SU-DHL-6 (cell line): ENCODE data around the gene MYBPC3.

Experiments
- H2AFZ ChIP-seq: fragments of 200-600 bp; sonication (generic); 2 replicates; pipeline ENCODE4 v1.6.1; 2014; ENCODE audit warnings: low read depth, mild to moderate bottlenecking, moderate library complexity, mixed read lengths, antibody characterized with exemption, low read length; ENCODE audit not compliant: severe bottlenecking
- H3F3A ChIP-seq: fragments of 200-600 bp; shearing (Covaris generic); 2 replicates; pipeline ENCODE4 v1.6.0; 2016; ENCODE audit warnings: antibody characterized with exemption, mild to moderate bottlenecking; ENCODE audit not compliant: insufficient read depth
- H3K27ac ChIP-seq: fragments of 200-600 bp; sonication (generic); 2 replicates; pipeline ENCODE4 v1.5.1; 2016; ENCODE audit warnings: low read depth, mild to moderate bottlenecking, low read length, moderate library complexity, mixed read lengths
- H3K27me3 ChIP-seq: fragments of 200-600 bp; sonication (generic), shearing (Covaris generic); 2 replicates; pipeline ENCODE4 v1.6.0; 2014; ENCODE audit warnings: mild to moderate bottlenecking, low read length
- H3K36me3 ChIP-seq: fragments of 200-600 bp; sonication (generic); 2 replicates; pipeline ENCODE4 v1.6.1; 2014; ENCODE audit warnings: mild to moderate bottlenecking, low read length, mixed read lengths
- H3K4me2 ChIP-seq: fragments of 300-600, 200-600 bp; shearing (Covaris generic), sonication (generic); 2 replicates; pipeline ENCODE4 v1.6.0; 2014; ENCODE audit warnings: low read length, low read depth, mild to moderate bottlenecking; ENCODE audit not compliant: poor library complexity, severe bottlenecking
- H3K4me3 ChIP-seq: fragments of 200-600 bp; sonication (generic); 2 replicates; pipeline ENCODE4 v1.5.1; 2014; ENCODE audit warnings: antibody characterized with exemption, low read length, mild to moderate bottlenecking, mixed read lengths; ENCODE audit not compliant: insufficient read depth, poor library complexity, severe bottlenecking
- H3K79me2 ChIP-seq: fragments of 200-600 bp; sonication (generic); 2 replicates; pipeline ENCODE4 v1.6.1; 2014; ENCODE audit warnings: mild to moderate bottlenecking, low read length, moderate library complexity; ENCODE audit not compliant: insufficient read depth
- H3K9ac ChIP-seq: fragments of 200-600 bp; sonication (generic); 2 replicates; pipeline ENCODE4 v1.7.0; 2014; ENCODE audit warnings: mild to moderate bottlenecking, low read length
- H3K9me2 ChIP-seq: fragments of 200-600 bp; sonication (generic); replicated peaks from 2 replicates; pipeline ENCODE4 v1.6.1; 2014; ENCODE audit warnings: low read length; ENCODE audit not compliant: insufficient read depth
- H3K9me3 ChIP-seq: fragments of 200-600 bp; sonication (generic); 2 replicates; pipeline ENCODE4 v1.6.1; 2014; ENCODE audit warnings: low read length, mixed read lengths; ENCODE audit not compliant: insufficient read depth
- H4K20me1 ChIP-seq: fragments of 200-600 bp; sonication (generic); 2 replicates; pipeline ENCODE4 v1.6.1; 2014; ENCODE audit warnings: low read depth, mild to moderate bottlenecking, antibody characterized with exemption, low read length, moderate library complexity, mixed read lengths
- EZH2phosphoT487 ChIP-seq: fragments of 200-600 bp; sonication (generic), shearing (Covaris generic); conservative IDR thresholded peaks from 2 replicates; pipeline ENCODE4 v1.6.1; 2018; ENCODE audit warnings: mild to moderate bottlenecking, antibody characterized with exemption, low read length, moderate library complexity, mixed read lengths
- TF ChIP-seq, protein P1 (sequence below): fragments of 200-600 bp; sonication (generic); IDR thresholded peaks from one replicate; pipeline ENCODE4 v1.5.1; 2017; ENCODE audit warnings: antibody characterized with exemption, mild to moderate bottlenecking, low read length, moderate library complexity; ENCODE audit not compliant: insufficient read depth, poor library complexity, severe bottlenecking

Gene MYBPC3

DNA sequence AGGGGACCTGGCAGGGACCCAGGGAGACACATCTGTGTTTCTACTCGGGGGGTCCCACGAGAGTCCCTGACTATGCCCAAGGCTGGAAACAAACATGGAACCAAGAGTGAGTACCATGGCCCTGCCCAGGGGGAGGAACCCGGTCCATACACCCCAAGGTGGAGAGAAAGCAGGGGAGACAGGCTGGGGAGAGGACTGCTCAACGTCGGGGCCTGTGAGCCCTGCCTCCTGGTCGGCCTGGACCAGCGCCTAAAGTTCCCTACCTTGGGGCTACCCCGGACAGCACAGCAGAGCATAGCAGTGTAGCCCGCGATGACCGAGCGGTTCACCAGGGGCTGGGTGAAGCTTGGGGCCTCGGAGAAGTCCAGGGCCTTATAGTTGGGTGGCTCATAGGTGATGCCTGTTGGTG lies 20.2 kb downstream of the MYBPC3 start:
- H3K4me3 ChIP-seq: no peak overlapping the region
- H3K4me2 ChIP-seq: no peak overlapping the region
- no peaks in the 10 kb centered on the region for H3K36me3 ChIP-seq
- H3K9me3 ChIP-seq: no peaks in the 10 kb centered on the region
- no peaks in the 10 kb centered on the region for H3K9me2 ChIP-seq
- H3K79me2 ChIP-seq: no peaks in the 10 kb centered on the region
- no peak overlapping the region for H3K9ac ChIP-seq
- no peaks in the 10 kb centered on the region for H3K27me3 ChIP-seq
- no peak overlapping the region for H3K27ac ChIP-seq
- no peaks in the 10 kb centered on the region for H4K20me1 ChIP-seq
- no peak overlapping the region for H2AFZ ChIP-seq
- H3F3A ChIP-seq: no peaks in the 10 kb centered on the region
- no peak for TF ChIP-seq EZH2phosphoT487
- TF ChIP-seq, protein P1, sequence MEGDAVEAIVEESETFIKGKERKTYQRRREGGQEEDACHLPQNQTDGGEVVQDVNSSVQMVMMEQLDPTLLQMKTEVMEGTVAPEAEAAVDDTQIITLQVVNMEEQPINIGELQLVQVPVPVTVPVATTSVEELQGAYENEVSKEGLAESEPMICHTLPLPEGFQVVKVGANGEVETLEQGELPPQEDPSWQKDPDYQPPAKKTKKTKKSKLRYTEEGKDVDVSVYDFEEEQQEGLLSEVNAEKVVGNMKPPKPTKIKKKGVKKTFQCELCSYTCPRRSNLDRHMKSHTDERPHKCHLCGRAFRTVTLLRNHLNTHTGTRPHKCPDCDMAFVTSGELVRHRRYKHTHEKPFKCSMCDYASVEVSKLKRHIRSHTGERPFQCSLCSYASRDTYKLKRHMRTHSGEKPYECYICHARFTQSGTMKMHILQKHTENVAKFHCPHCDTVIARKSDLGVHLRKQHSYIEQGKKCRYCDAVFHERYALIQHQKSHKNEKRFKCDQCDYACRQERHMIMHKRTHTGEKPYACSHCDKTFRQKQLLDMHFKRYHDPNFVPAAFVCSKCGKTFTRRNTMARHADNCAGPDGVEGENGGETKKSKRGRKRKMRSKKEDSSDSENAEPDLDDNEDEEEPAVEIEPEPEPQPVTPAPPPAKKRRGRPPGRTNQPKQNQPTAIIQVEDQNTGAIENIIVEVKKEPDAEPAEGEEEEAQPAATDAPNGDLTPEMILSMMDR: no peak

DNA sequence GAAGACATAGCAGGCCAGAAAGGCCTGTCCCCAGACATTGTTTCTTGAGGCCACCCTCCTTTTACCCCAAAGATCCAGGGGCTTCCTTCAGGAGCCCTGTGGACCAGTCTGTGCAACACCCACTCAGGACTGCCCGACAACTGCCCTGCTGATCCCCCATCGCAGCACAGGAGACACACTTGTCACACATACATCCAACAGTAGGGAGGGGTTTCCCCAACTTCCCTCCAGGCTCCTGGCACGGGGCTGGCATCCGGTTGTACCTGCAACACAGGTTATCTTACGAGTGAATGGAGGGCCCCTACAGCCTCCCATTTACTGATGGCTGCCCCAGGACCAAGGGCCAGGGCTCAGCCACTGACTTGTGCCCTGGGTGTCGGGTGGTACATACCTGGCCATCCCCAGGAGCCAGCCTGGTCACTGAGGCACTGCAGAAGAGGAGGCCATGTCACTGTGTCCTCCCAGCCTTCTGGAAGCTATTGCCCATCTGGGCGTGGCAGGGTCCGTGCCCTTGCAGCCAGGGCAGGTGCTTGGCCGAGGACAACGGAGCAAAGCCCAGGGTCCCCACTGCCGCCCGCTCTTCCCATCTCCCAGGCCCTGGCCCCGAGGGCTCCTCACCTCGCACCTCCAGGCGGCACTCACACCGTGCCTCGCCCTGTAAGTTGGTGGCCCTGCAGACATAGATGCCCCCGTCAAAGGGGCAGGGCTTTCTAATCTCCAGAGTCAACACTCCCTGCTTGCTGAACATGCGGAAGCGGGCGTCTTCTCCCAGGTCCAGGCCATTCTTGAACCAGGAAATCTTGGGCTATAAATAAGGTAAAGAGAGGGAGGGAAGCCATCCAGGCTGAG lies 20.8 kb downstream of the MYBPC3 start:
- H3K9me2 ChIP-seq: no peaks in the 10 kb centered on the region
- H3K9ac ChIP-seq: no peak overlapping the region
- H3K79me2 ChIP-seq: no peaks in the 10 kb centered on the region
- no peaks in the 10 kb centered on the region for H3F3A ChIP-seq
- no peaks in the 10 kb centered on the region for H3K27me3 ChIP-seq
- no peaks in the 10 kb centered on the region for H4K20me1 ChIP-seq
- no peaks in the 10 kb centered on the region for H3K9me3 ChIP-seq
- H3K36me3 ChIP-seq: no peaks in the 10 kb centered on the region
- H3K4me2 ChIP-seq: no peak overlapping the region
- TF ChIP-seq EZH2phosphoT487: no peak
- TF ChIP-seq, protein P1: no peak
- H3K4me3 ChIP-seq: no peak overlapping the region
- H3K27ac ChIP-seq: no peak overlapping the region
- no peak overlapping the region for H2AFZ ChIP-seq

DNA sequence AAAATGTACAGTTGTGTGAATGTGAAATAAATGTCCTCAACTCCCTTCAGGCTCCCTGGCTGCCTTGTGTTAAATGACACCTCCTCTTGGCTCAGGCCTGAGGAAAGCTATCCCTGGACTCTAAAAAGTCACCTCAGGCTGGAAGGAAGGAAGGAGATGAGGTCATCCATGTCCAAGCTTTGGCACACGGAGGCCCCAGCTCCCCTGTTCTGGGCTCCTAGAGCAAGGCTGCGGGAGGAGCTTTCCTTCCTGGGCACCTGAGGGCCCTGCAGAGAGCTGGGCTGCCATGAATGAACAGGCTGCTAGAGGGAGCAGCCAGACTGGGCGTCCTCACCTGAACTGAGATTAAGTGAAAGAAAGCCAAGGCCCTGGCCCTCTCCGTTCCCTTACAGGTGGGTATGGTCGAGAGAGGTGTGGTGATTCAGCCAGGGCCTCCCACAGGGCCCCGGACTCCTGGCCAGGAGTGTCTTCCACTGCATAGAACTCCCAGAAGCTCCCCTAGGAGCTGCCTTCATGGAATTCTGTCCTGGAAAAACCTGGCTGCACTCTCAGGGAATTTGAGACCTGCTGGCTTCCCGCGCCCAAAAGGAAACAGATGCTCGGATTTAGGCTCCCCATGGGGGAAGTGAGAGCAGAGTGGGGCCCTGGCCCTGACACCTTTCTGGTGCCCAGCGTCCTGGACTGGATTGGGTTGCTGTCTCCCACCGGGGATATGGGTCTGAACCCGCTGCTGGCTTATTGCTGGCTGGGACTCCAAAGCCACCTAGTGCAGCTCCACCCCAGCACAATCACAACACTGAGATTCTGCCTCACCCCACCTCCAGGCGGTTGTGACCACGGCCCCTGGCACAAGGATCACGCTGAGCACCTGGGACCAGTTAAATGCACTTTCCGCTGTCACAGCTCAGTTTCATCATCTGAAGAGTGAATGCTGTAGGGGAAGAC lies 22.2 kb downstream of the MYBPC3 start:
- Histone ChIP-seq H3K27me3 (no peaks in the 10 kb centered on the region), H3K36me3 (no peaks in the 10 kb centered on the region), H3K9ac (no peak overlapping the region), H3F3A (no peaks in the 10 kb centered on the region), H4K20me1 (no peaks in the 10 kb centered on the region), H3K4me3 (no peak overlapping the region), H3K4me2 (no peak overlapping the region), H3K9me3 (no peaks in the 10 kb centered on the region), H2AFZ (no peak overlapping the region), H3K27ac (no peak overlapping the region), H3K79me2 (no peaks in the 10 kb centered on the region), H3K9me2 (no peaks in the 10 kb centered on the region)
- TF ChIP-seq EZH2phosphoT487: no peak
- TF ChIP-seq, protein P1: no peak
